HG02840 (cell line): ENCODE measurements around the gene ANAPC1.
"Not testable (repeated sequence)": the region's sequence is repeated elsewhere in the genome, so short reads cannot be mapped to it uniquely, and the experiment has no call there.

Experiments used
- ATAC-seq: cut with Tn5 transposase; IDR thresholded peaks from one replicate; pipeline ENCODE4 v1.9.1; 2021; ENCODE audit warnings: mild to moderate bottlenecking, moderate library complexity, moderate number of reproducible peaks; ENCODE audit not compliant: unreplicated experiment, low FRiP score

Gene ANAPC1

DNA sequence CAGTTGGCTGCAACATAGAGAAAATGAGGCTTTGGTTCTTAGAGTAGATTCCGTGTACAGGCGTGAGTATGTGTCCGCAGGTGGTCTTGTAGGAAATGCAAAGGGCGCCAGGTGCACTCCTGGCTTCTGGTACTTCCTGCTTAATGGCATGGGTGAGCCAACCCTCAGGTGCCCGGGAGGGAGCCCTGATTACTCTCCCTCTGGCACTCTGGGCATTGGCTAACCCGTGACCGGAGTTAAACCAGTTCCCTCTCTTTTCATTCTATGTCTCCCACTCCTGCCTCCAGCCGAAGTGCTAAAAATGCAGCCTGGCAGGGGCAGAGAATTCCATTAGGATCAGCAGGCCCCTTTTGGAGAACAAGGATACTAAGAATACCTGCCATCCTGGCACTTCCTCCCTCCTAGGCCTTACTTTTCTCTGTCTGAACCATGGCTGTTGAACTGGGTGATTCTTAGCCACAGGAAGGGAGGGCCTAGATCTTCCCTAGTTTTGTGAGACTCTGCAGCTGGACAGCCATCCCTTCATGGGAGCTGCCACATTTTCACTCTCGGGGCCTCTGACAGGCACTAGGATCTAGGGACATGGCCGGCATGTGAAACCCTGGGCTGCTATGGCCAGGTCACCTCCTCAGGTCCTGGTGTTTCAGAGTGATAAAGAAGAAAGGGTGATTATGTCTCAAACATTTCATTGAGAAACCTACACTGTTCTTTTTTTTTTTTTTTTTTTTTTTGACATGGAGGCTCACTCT, 20.9 kb upstream of the ANAPC1 start:
- no peak for ATAC-seq

DNA sequence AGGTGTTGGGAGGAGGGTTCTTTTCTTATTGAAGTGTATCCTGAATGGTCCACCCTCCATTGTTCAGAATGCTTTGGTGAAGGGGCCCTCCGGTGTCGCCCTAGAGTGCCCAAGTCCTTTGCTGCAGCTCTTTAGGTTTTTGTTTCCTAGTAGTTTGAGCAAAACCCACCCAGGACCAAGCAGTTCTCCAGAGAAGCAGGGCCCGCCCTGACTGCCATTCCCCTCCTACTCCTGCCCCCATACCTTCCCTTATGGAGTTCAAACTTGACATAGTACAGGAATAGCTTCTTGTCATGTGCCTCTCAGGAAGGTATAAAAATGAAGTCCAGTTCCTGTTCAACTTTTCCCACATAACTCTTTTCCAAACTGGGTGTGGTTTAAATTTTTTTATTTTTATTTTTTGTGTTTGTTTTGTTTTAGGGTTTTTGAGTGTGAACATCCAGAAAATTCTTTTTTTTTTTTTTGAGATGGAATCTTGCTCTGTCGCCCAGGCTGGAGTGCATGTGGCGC, 20.0 kb upstream of the ANAPC1 start:
- no peak for ATAC-seq

DNA sequence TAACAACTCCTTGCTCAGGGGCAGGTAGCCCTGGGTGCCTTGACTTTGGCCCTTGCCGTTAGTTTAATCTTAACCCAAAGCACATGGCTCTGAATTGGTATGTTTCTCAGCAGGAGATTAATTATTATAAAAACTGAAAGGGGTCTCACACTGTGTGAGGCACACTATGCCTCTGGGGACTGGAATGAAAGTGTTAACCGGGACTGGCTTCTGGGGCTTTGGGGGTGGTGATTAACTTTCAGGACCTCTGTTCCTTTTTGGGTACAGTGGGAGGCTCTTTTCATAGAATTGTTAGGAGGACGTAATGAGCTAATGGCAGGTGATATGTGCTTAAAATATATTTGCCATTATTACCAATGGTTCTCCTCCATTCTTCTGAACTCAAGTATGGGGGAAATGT, 19.5 kb upstream of the ANAPC1 start:
- ATAC-seq, result no peak

DNA sequence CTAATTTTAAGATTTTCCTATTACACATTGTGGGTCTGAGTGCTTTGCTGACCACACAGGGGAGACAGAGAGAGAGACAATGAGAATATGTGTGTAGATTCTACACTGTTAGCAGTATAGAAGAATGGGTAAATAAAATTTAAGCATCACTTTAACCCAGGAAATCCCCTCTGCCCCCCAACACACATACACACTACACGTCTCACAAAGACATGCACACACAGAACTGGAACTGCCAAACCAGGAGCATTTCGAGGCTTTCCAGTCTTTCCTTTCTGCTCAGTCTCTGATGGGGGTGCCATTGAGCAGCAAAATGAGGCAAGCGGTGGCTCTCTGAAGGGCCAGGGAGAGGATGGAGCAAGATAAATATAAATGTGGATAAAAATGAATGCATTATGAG, 16.9 kb upstream of the ANAPC1 start:
- ATAC-seq, result no peak

DNA sequence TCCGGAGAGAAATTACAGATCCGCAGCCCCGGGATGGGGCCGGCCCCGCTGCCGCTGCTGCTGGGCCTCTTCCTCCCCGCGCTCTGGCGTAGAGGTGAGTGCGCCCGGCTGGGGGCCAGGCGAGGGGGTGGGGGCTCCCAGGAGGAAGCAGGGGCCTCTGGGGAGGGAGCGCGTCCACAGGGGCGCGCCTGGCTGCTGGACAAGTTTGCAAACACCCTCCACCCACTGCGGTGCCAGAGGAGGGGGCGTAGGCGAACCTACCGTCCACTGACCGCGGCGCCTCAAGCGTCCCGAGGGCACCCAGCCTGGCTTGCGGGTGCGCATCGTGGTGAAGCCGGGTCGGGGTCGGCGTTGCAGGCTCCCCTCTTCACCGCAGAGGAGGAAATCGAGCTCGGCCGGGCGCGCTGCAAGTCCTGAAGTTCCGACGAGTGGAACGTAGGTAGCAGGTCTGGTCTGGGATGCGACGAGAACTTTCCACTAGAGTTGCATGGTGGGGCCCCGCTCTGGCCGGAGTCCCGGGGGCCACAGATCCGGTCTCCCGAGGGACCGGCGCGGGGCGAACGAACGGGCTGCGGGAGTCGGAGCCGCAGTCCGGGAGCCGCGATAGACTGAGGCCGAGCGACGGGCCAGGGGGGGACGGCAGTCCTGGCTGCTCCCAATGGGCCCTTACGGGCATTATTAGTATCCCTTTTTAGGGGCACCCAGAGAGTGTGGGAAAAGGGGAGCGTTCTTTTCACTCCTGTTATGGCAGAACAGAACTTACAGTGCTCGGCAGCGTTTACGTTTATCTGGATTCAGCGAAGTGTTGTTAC, 14.9 kb upstream of the ANAPC1 start:
- no peak for ATAC-seq

DNA sequence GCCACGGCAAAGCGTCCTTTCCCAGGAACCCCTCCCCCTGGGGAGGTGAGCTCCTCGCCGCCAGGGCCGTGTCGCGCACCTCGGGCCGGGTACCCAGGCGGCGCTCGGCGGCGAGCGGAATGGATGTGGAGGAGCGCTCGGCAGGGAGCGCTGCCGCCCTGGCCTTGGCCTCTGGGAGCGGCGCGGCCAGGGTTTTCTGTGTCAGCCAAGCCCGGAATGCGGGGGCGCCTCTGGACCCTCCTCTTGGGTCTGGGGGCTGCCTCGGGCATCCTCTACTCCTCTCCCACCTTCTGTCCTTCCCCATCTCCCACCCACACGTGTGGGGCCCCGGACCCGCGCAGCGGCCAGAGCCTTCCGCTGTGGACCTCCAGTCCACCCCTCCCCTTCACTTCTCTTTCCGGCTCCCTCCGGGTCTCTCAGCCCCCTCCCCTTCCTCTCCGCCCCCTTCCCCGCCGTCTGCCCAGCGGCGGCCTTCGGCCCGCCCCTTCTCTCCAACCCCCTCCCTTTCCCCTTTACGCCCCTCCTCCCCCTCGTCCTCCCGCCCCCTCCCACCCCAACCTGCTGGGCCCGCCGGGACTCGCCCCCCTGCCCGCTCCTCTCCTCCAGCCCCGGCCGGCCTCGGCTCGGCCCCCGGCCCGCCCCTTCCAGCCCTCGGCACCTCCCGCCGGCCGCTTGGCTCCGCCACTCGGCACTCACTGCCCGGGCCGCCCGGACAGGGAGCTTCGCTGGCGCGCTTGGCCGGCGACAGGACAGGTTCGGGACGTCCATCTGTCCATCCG, 14.1 kb upstream of the ANAPC1 start, which contains the start of gene MERTK:
MERTK (plus strand) TSS at position 684 of the 779 bp plus-strand sequence. CDS start 129 bp downstream, outside the sequence.
- no peak for ATAC-seq

DNA sequence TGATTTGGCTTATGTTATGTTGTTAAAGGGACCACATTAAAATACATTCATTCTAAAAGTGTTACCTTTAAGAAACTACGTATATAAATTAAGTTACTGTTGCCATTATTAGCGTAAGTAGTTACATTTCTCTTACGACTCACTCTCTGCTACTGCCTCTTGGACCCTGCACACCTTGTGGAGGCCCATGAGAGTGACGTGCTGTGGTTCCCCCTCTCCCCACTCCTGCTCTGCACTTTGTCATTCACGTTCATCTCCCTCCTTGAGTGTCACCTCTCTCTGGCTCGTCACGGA, 13.6 kb upstream of the ANAPC1 start:
- no peak for ATAC-seq

DNA sequence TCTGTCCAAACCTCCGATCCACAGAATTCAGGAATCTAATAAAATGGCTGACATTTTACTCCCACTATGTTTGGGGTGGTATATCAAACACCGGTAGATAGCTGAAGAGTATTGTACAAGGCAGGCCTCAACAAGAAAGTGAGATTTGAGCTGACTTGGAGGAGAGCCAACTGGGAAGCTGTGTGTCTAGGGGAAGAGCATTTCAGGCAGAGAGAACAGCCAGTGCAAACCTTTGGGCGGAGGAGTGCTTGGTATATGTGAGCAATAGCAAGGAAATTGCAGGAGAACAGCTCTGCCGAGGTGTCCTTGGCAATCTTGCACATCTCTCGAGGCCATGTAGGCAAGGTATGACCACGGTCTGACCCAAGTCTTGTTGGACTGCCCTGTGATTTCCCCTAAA, 12.6 kb upstream of the ANAPC1 start:
- ATAC-seq, result no peak

DNA sequence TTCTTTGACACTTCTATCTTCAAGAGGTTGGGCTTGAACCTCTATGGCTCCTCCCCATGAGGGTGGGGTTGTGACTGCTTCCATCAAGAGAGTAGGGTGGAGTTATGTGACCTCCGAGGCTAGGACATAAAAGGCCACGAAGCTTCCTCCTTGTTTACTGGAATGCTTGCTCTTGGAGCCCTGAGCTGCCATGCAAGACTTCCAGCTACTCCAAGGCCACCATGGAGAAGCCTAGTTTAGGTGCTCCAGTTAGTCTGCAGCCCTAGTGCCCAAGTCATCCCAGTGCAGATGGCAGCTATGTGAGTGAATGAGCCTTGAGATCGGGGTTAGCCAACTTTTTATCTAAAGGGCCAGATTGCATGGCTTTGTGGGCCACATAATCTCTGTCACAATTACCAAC, 12.0 kb upstream of the ANAPC1 start:
- ATAC-seq, result no peak

DNA sequence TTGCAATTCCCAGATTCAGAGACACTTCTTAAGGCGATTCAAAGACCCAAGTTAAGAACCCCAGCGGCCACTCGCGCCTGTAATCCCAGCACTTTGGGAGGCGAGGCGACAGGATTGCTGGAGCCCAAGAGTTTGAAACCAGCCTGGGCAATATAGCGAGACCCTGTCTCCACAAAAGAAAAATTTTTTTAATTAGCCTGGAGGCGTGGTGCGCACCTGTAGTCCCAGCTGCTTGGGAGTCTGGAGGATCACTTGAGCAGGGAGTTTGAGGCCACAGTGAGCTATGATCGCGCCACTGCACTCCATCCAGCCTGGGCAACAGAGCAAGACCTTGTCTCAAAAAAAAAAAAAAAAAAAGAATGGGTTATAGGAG, 585 bp upstream of the ANAPC1 start:
- no peak for ATAC-seq

DNA sequence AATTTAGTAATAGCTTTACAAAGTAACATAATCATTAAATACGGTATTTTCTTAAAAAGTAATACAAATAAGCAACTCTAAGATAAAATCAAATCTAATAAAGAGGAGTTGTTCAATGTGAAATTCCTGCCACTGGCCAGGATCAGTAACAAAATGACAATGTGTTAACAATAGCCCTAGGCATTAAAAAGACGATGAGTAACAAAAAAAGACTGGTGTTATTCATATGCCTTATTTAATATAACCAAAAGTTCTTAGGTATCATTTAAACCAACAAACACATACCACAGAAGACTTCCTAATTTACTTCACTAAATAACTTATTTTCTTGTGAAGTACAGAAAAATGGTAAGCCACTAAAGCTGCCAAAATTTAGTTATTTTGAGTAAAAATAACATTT, 11.2 kb downstream of the ANAPC1 start:
- ATAC-seq, result not testable (repeated sequence)

DNA sequence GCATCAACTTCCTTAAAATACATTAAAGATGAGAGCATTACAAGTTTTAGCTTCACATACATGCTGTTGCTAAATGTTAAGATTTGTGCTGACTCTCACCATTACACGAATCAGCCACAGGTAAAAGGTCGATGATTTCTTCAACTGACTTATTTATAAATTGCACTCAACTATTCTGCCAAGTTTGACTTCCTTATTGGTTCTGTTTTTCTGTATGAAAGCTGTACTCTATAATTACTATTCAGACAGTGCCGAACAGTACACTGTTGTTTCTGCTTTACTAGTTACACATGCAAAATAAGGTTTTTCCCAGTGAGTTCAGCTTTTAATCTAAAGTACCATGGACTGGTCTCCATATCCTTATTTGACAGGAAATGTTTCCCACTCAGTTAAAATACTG, 18.9 kb downstream of the ANAPC1 start:
- ATAC-seq, result not testable (repeated sequence)

DNA sequence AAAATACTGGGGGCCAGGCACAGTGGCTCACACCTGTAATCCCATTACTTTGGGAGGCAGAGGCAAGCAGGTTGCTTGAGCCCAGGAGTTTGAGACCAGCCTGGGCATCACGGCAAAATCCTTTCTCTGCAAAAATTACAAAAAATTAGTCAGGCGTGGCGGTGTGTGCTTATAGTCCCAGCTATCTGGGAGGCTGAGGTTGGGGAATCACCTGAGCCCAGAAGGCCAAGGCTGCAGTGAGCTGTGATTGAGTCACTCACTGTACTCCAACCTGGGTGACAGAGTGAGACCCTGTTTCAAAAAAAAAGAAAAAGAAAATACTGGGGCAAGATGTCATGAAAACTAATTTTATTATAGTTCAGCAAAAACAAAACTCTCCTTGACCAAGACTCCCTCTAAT, 24.0 kb downstream of the ANAPC1 start:
- not testable (repeated sequence) for ATAC-seq

DNA sequence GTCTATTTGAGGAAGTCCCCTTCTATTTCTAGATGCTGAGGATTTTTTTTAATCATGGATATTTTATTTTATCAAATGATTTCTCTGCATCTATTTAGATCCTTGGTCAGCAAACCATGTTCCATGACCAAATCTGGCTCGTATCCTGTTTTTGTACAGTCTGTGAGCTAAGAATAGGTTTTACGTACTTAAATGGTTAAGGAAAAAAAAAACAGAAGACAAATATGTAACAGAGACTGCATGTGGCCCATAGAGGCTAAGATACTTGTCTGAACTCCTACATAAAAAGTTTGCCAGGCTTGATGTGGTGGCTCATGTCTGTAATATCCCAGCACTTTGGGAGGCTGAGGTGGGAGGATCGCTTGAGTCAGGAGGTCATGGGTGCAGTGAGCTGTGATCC, 31.4 kb downstream of the ANAPC1 start:
- not testable (repeated sequence) for ATAC-seq

DNA sequence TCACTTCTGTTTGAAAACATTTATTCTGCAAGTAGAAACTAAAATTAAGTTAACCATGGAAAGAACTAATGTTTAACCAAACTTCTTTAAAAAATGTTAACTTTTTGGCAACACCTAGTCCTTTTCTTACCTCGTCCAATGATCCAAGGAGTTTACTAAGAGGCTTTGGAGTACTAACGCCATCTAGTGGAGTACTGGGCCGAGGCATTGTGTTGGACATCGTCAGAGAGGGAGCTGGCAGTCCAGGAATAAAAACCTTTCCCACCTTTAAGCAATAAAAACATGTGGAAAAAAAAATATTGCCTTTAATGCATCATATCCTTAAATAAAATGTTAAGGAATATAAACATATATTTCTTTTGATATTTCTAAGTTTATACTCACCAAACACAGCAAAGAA, 33.3 kb downstream of the ANAPC1 start:
- not testable (repeated sequence) for ATAC-seq

DNA sequence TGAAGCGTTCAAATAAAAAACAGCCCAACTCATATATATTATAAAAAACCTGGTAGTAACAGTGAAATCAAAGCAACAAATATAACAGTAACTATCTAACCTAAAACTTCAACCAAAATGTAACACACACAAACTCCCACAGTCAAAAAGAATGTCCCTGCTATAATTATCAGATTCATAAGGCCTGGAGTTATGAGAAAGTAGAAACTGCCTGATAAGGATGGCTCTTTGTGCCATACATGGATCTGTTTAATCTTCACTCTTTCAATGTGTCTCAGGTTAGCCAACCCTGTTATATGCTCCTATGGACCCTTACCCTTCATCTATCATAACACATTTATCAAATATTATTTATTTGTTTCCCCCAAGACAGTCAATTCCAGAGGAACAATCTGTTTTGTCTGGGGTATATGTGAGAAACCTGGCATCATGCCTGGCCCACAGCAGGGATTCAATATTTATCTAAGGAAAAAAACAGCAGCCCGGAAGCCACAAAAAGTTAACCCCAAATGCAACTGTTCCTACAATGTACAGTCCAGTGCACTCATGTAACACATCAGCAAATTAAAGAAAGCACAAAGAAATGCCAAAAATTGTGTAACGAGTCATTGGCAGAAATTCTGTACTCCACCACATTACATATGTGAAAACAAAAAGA, 44.2 kb downstream of the ANAPC1 start:
- ATAC-seq, result not testable (repeated sequence)

DNA sequence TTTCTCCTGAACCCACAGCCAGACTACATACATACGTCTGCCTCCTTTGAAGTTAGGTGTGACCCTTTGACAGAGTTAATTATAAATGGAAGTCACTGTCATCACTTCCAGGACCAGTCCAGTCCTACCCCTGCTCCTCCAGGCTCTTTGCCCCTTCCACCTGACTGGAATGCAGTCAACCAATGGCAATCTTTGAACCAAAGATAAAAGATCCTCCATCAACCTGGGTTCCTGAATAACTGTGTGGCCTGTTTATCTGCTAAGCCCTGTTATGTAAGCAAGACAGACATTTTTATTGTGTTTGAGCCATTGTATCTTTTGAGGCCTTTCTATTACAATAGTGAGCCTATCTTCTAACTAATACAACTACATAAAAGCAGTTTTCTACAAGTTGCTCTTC, 45.0 kb downstream of the ANAPC1 start:
- ATAC-seq, result not testable (repeated sequence)

DNA sequence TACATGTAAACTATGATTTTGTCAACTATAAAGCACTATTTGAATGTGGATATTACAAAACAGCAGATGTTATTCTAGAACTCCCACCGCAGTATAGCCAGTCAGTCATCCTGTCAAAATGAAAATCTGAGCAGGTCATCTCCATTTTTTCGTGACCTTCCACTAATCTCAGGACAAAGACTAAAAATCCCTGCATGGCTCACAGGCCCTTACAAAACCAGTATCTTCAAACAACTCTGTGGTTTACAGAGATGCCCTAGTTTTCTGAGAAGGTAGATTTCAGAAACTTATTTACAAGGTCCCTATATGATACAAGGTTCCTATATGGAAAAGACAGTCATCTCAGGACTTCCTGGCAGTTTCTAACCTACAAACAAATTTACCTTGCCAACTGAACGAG, 49.8 kb downstream of the ANAPC1 start:
- not testable (repeated sequence) for ATAC-seq

DNA sequence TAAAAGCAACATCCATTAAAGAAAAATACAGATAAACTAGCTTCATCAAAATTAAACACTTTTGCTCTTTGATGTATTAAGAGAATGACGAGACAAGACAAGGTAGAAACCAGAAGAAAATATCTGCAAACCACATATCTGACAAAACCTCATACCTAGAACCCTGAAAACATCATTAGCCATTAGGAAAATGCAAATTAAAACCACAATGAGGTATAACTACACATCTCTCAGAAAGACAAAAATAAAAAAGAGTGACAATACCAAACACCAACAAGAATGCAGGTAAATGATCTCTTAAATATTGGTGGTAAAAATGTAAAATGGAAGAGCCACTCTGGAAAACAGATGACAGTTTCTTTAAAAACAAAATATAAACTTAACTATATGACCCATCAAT, 53.5 kb downstream of the ANAPC1 start:
- peak; percentile 57 for ATAC-seq

DNA sequence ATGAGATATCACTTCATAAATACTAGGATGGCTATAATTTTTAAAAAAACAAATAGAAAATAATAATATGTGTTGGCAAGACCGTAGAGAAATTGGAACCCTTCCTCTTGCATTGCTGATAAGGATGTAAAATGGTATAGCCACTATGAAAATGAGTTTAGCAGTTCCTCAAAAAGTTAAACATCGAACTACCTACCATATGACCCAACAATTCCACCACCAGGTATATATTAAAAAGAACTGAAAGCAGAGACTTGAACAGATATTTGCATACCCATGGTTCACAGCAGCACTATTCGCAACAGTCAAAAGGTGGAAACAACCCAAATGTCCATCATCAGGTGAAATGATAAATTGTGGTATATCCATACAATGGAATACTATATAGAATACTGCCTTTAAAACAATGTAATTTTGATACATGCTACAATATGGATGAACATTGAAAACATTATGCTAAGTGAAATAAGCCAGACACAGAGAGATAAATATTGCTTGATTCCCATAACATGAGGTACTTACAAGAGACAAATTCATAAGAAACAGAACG, 55.7 kb downstream of the ANAPC1 start:
- not testable (repeated sequence) for ATAC-seq
